Glutamatergic neuron (in vitro differentiated cells): ENCODE results near the gene SPPL3. TPM values are rescaled to one million over a fixed set of nuclear protein-coding genes. Genes with fewer than 3 reads are reported as not detected.
"Not testable (repeated sequence)": the region's sequence is repeated elsewhere in the genome, so short reads cannot be mapped to it uniquely, and the experiment has no call there.

Source experiments
- DNase-seq: peaks from one replicate; pipeline ENCODE4 v3.0.0; 2022
- H3K27ac Mint-ChIP-seq: one replicate; pipeline ENCODE4 v1.8.0; 2020; ENCODE audit warnings: mild to moderate bottlenecking, mixed read lengths, inconsistent platforms; ENCODE audit not compliant: unreplicated experiment
- H3K27me3 Mint-ChIP-seq: one replicate; pipeline ENCODE4 v1.8.0; 2020; ENCODE audit warnings: mild to moderate bottlenecking, moderate library complexity, mixed read lengths, inconsistent platforms; ENCODE audit not compliant: unreplicated experiment
- H3K36me3 Mint-ChIP-seq: one replicate; pipeline ENCODE4 v1.8.0; 2020; ENCODE audit warnings: mild to moderate bottlenecking, mixed read lengths, inconsistent platforms; ENCODE audit not compliant: unreplicated experiment
- H3K4me1 Mint-ChIP-seq: one replicate; pipeline ENCODE4 v1.8.0; 2020; ENCODE audit warnings: mild to moderate bottlenecking, low read depth, mixed read lengths, inconsistent platforms; ENCODE audit not compliant: unreplicated experiment
- H3K4me3 Mint-ChIP-seq: one replicate; pipeline ENCODE4 v1.8.0; 2020; ENCODE audit warnings: mild to moderate bottlenecking, mixed read lengths, inconsistent platforms; ENCODE audit not compliant: unreplicated experiment
- H3K9me3 Mint-ChIP-seq: one replicate; pipeline ENCODE4 v1.8.0; 2020; ENCODE audit warnings: mild to moderate bottlenecking, moderate library complexity, mixed read lengths, inconsistent platforms; ENCODE audit not compliant: unreplicated experiment
- CTCF ChIP-seq: fragments of 200-600 bp; sonication (generic); IDR thresholded peaks from one replicate; pipeline ENCODE4 v1.5.0; 2021; ENCODE audit not compliant: partially characterized antibody, unreplicated experiment
- total RNA-seq: library from RNA; stranded (reverse); fragmentation: NEBNext Ultra II Directional; extraction: Animal tissue kit (Norgen Biotek cat#: 25700); gene quantifications from one replicate; pipeline ENCODE4 v1.2.1, GENCODE V29; 2021; ENCODE audit not compliant: unreplicated experiment

Gene SPPL3
- total RNA-seq, 1 donor from 2014 or later = 53.4 TPM

DNA sequence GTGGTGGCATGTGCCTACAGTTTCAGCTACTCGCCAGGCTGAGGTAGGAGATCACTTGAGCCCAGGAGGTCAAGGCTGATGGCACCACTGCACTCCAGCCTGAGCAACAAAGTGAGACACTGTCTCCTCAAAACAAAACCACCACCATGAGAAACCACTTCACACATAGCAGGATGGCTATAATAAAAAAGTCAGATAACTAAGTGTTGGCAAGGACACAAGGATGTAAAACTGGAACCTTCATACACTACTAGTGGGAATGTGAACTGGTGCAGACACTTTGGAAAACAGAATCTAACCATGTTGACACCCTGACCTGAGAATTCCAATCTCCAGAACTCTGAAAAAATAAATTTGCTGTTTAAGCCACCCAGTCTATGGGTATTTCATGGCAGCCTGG, 110.8 kb downstream of the SPPL3 start:
- H3K36me3 Mint-ChIP-seq = peaks cover 24% of the 10 kb centered on the region
- no peak overlapping the region for H3K4me3 Mint-ChIP-seq
- peaks cover 6% of the 10 kb centered on the region for H3K9me3 Mint-ChIP-seq
- DNase-seq = no peak
- H3K27me3 Mint-ChIP-seq = no peaks in the 10 kb centered on the region
- no peaks in the 10 kb centered on the region for H3K4me1 Mint-ChIP-seq
- H3K27ac Mint-ChIP-seq = no peak overlapping the region
- no peak for TF ChIP-seq CTCF

GRCh38 chr12:120792456-120792855, 111.7 kb downstream of the SPPL3 start:
- H3K27me3 Mint-ChIP-seq, H3K27ac Mint-ChIP-seq, H3K4me3 Mint-ChIP-seq, H3K4me1 Mint-ChIP-seq, H3K9me3 Mint-ChIP-seq, DNase-seq: not testable (repeated sequence)
- H3K36me3 Mint-ChIP-seq = peaks cover 24% of the 10 kb centered on the region

DNA sequence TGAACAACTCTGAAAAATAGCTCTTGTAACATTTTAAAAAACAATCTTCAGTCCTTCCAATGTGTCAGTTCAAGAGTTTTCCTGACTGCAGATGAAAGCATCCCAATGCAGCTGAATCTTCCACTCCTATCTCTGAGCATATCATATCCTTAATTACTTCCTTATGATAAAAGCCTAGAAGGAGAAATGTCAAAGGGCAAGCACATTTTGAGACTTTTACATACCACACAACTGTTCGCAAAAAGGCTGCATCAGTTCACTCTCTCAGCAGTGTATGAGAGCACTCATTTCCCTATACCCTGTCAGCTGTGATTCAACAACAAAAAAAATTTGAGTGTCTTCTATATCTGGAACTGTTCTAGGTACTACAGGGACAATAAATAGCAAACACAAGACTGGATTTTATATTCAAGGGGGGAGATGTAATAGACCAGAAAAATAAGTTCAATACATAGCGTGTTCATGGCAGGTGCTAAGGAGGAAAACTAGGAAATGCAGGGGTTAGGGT, 112.4 kb downstream of the SPPL3 start:
- Mint-ChIP-seq H3K9me3 (peaks cover 6% of the 10 kb centered on the region), H3K4me3 (no peak overlapping the region), H3K4me1 (no peaks in the 10 kb centered on the region), H3K36me3 (peaks cover 20% of the 10 kb centered on the region), H3K27ac (no peak overlapping the region), H3K27me3 (no peaks in the 10 kb centered on the region)
- no peak for DNase-seq
- TF ChIP-seq CTCF = no peak

GRCh38 chr12:120790114-120790513, 114.0 kb downstream of the SPPL3 start:
- H3K27me3 Mint-ChIP-seq = no peaks in the 10 kb centered on the region
- TF ChIP-seq CTCF = no peak
- peaks cover 2% of the 10 kb centered on the region for H3K9me3 Mint-ChIP-seq
- no peaks in the 10 kb centered on the region for H3K4me1 Mint-ChIP-seq
- no peak for DNase-seq
- H3K36me3 Mint-ChIP-seq = peaks cover 6% of the 10 kb centered on the region
- no peak overlapping the region for H3K27ac Mint-ChIP-seq
- H3K4me3 Mint-ChIP-seq = no peak overlapping the region

- Mint-ChIP-seq H3K4me1 (no peaks in the 10 kb centered on the region), H3K27ac (no peak overlapping the region), H3K4me3 (no peak overlapping the region), H3K36me3 (no peaks in the 10 kb centered on the region), H3K27me3 (no peaks in the 10 kb centered on the region), H3K9me3 (peaks cover 2% of the 10 kb centered on the region)
- no peak for DNase-seq
- TF ChIP-seq CTCF = no peak
These were observed 116.3 kb downstream of the SPPL3 start for GRCh38 chr12:120787889-120788288.
